GM20000 (cell line): ENCODE data around the gene BORCS8.

ENCODE experiments used
- DNase-seq: peaks from one replicate; pipeline ENCODE4 v3.0.0; 2012; ENCODE audit warnings: low spot score
- TF ChIP-seq, protein P1 (sequence below): IDR thresholded peaks from 2 replicates; pipeline ENCODE4 v1.5.1; 2012; ENCODE audit warnings: mild to moderate bottlenecking, control low read depth; ENCODE audit errors: extremely low read depth, missing control alignments

The BORCS8 gene

GRCh38 chr19:19206938-19207337 is 15.0 kb upstream of the BORCS8 start:
- no peak for DNase-seq
- TF ChIP-seq, protein P1, sequence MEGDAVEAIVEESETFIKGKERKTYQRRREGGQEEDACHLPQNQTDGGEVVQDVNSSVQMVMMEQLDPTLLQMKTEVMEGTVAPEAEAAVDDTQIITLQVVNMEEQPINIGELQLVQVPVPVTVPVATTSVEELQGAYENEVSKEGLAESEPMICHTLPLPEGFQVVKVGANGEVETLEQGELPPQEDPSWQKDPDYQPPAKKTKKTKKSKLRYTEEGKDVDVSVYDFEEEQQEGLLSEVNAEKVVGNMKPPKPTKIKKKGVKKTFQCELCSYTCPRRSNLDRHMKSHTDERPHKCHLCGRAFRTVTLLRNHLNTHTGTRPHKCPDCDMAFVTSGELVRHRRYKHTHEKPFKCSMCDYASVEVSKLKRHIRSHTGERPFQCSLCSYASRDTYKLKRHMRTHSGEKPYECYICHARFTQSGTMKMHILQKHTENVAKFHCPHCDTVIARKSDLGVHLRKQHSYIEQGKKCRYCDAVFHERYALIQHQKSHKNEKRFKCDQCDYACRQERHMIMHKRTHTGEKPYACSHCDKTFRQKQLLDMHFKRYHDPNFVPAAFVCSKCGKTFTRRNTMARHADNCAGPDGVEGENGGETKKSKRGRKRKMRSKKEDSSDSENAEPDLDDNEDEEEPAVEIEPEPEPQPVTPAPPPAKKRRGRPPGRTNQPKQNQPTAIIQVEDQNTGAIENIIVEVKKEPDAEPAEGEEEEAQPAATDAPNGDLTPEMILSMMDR, result no peak

DNA sequence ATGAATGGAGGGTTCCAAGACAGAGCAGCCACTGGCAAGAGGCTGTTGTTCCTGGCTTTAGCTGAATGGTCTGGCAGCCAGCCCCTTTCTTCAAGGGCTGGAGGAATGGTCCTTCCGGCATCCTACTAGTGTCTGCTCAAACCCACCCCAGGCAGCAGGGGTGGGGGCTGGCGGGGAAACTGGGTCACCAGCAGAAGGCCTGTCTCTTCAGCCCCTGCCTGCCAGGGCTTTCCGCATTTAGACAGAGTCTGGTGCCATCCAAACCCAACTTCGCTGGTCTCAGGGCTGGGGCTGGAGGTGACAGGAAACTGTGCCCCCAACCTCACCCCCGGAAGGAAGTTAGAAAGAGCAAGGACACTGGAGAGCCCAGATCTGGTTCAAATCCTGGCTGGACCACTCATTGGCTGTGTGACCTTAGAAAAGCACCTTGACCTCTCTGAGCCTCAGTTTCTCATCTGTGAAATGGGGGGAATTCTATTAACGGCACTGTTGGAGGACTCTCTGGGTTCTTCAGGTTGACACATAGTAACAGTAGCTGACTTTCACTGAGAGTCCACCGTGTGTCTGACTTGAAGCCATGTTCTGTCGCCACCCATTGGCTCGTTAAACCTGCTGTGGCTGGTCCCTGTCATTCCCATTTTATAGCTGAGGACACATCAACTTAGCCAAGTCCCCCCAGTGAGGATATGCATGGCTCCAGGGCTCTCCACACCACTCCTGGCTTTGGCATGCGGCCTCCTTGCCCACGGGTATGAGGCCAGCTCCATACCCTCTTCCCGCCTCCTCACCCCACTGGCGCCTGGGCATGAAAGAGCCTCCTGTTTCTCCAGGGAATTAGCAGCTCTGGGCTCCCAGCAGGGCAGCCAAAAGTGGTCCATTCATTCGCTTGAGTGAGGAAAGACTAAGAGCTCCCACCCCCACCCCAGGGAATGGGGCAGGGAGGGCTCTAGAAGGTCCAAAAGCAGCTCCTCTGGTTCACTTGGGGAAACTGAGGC is 13.8 kb upstream of the BORCS8 start:
- no peak for DNase-seq
- TF ChIP-seq, protein P1, result no peak

DNA sequence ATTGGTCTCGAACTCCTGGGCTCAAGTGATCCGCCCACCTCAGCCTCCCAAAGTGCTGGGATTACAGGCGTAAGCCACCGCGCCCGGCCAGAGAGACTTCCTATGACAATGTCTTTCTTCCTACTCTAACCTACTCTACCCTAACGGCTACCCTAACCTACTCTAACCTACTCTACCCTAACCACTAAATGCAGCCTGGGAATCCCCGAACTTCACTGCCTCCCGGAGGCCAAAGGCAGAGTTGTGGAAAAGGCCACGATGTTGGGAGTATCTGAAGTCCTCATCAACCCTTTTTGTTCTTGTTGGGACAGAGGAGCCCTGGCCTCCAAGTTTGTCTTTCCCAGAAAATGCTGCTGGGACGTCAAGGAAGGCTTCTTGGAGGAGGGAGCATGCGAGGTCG is 12.2 kb upstream of the BORCS8 start:
- DNase-seq, result no peak
- TF ChIP-seq, protein P1, result no peak

DNA sequence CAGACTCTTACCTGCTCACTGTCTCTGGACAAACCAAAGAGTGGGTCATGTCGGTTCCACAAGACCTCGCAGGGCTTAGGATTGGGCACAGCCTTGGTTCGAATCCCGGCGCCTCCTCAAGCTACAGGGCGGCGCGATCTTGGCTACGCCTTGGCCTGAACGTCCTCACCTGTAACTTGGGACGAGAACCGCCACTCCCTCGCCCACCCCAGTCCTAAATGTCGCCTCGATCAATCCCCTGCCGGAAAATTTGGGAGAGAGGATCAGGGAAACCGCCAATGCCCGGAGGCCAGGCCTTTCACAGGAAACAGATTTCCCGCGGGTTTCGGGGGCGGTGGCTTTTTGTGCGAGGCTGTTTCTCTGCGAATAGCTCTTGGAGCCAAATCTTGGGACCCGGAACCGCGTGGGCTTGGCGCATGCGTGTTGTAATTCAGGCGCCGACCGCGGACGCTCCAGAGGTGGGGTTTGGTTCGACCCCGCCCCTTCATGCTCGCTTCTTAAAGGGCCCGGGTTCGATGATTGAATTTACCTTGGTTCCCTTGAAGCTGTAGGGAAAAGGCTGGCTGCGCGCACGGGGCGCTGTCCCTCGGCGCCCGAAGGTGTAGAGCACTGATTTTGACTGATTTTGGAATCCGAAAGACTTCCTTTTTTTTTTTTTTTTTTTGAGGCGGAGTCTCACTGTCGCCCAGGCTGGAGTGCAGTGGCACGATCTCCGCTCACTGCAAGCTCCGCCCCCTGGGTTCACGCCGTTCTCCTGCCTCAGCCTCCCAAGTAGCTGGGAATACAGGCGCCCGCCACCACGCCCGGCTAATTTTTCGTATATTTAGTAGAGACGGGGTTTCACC is 11.3 kb upstream of the BORCS8 start, which contains the start of gene NR2C2AP:
TSS of gene NR2C2AP (minus strand) at position 403 of the 845 bp plus-strand sequence. CDS start at position 49, 354 bp downstream.
- peak; percentile 98 for DNase-seq
- TF ChIP-seq, protein P1, result no peak

GRCh38 chr19:19202707-19203011 is 10.7 kb upstream of the BORCS8 start:
- DNase-seq, result no peak
- TF ChIP-seq, protein P1, result no peak

DNA sequence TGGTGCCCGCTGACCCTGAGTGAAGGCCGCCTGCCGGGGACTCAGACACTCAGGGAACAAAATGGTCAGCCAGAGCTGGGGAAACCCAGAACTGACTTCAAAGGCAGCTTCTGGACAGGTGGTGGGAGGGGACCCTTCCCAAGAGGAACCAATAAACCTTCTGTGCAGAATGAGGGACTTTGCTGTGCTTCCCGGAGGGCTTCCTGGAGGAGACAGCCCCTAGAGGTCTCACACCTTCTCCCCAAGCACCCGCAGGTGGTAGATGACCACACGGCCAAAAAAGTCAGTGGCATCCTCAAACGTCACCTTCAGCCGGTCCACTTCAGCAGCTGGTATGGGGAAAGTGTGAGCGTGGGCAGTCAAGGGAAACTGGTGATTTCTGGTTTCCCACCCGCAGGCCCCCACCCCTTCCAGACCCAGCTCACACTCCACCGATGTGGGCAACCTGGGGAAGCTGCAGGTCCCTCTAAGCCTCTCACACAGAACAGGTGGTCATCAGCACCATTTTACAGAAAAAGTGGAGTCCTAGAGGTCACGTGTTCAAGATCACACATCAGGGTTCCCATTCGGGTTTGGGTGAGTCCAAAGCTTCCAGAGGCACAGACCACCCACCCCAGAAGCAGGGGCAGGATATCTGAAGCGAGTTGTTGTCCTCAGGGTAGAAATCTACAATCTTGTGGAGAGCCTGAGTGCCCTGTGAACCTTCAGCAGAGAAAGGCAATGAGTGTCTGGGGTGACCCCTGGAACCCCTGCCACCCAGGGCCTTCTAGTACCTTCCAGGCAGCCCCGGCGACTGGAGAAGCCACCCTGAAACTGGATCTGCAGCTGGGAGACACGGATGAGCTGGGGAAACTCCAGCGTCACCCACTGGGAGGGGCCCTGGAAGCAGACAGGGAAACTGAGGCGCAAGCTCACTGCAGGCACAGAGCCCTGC is 10.0 kb upstream of the BORCS8 start:
- DNase-seq, result no peak
- TF ChIP-seq, protein P1, result no peak
